ENCODE data around the gene PRKG1. TPM values are rescaled to one million over a fixed set of nuclear protein-coding genes. Genes with fewer than 3 reads are reported as not detected.

Gene PRKG1
- total RNA-seq, 1 donor from 2014 or later, result 26.4 TPM

GRCh38 chr10:51075873-51076229 lies 1.6 kb downstream of the PRKG1 start:
- H4K20me1 ChIP-seq (ENCODE audit: low read depth), result no peaks in the 10 kb centered on the region
- Mint-ChIP-seq H3K27ac (no peak overlapping the region), H3K36me3 (no peaks in the 10 kb centered on the region), H3K9me3 (no peaks in the 10 kb centered on the region), H3K27me3 (ENCODE audit: insufficient read depth, low read depth) (peaks cover 10% of the 10 kb centered on the region), H3K4me1 (peaks cover 40% of the 10 kb centered on the region), H3K4me3 (peak overlapping the region; percentile 99)
- H3K9me3 ChIP-seq (ENCODE audit: low read depth), result no peaks in the 10 kb centered on the region
- peak overlapping the region; percentile 96 for H3K4me2 ChIP-seq
- no peak overlapping the region for H3K9ac ChIP-seq
- peaks cover 54% of the 10 kb centered on the region for H3K4me1 ChIP-seq
- H2AFZ ChIP-seq (replicated peaks), result no peak overlapping the region
- TF ChIP-seq, protein P1, sequence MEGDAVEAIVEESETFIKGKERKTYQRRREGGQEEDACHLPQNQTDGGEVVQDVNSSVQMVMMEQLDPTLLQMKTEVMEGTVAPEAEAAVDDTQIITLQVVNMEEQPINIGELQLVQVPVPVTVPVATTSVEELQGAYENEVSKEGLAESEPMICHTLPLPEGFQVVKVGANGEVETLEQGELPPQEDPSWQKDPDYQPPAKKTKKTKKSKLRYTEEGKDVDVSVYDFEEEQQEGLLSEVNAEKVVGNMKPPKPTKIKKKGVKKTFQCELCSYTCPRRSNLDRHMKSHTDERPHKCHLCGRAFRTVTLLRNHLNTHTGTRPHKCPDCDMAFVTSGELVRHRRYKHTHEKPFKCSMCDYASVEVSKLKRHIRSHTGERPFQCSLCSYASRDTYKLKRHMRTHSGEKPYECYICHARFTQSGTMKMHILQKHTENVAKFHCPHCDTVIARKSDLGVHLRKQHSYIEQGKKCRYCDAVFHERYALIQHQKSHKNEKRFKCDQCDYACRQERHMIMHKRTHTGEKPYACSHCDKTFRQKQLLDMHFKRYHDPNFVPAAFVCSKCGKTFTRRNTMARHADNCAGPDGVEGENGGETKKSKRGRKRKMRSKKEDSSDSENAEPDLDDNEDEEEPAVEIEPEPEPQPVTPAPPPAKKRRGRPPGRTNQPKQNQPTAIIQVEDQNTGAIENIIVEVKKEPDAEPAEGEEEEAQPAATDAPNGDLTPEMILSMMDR (IDR thresholded peaks at IDR 0.05), result no peak
- no peak for TF ChIP-seq EZH2 (IDR thresholded peaks at IDR 0.05)
- no peak for TF ChIP-seq EZH2phosphoT487 (IDR thresholded peaks at IDR 0.05)
- peaks cover 50% of the 10 kb centered on the region for H3K79me2 ChIP-seq (ENCODE audit: low read depth)
- DNase-seq (ENCODE audit: low spot score), result no peak
- H3K4me3 ChIP-seq, result peak overlapping the region; percentile 73
- H3K27ac ChIP-seq, result no peak overlapping the region
- H3K27me3 ChIP-seq, result peaks cover 9% of the 10 kb centered on the region
- peaks cover 37% of the 10 kb centered on the region for H3F3A ChIP-seq (ENCODE audit: low read depth)
- H3K36me3 ChIP-seq, result no peaks in the 10 kb centered on the region

DNA sequence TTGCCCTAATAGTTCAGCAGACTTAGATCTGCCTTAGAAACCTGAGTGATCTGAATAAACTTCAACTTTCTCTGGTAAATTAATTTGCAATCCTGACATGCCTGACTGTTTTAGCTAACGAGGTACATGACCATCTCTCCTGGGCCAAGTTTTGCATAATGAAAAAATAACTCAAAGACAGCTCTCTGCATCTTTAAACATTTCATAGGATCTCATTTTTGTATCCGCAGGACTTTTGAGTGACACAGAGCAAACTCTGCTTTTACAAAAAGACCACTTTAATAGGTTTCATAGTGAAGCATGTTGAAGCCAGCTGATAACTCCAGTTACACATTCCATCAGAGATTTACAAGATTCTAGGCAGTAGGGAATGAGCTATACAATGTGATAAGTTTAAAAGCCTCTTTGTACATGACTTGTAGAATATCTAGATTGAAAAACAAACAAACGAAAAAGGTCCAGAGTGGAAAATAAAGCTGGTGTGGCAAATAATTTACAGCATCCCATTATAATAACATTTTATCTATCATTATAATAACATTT lies 2.1 kb downstream of the PRKG1 start:
- Mint-ChIP-seq H3K9me3 (no peaks in the 10 kb centered on the region), H3K4me1 (peaks cover 40% of the 10 kb centered on the region), H3K27me3 (ENCODE audit: insufficient read depth, low read depth) (peaks cover 10% of the 10 kb centered on the region), H3K36me3 (no peaks in the 10 kb centered on the region), H3K27ac (no peak overlapping the region), H3K4me3 (peak overlapping the region; percentile 99)
- H3K4me3 ChIP-seq, result peak overlapping the region; percentile 73
- peaks cover 9% of the 10 kb centered on the region for H3K27me3 ChIP-seq
- H3F3A ChIP-seq (ENCODE audit: low read depth), result peaks cover 37% of the 10 kb centered on the region
- peak overlapping the region; percentile 96 for H3K4me2 ChIP-seq
- H3K9ac ChIP-seq, result no peak overlapping the region
- no peak for TF ChIP-seq EZH2 (IDR thresholded peaks at IDR 0.05)
- H2AFZ ChIP-seq (replicated peaks), result no peak overlapping the region
- H3K36me3 ChIP-seq, result no peaks in the 10 kb centered on the region
- no peaks in the 10 kb centered on the region for H3K9me3 ChIP-seq (ENCODE audit: low read depth)
- peaks cover 54% of the 10 kb centered on the region for H3K4me1 ChIP-seq
- H3K27ac ChIP-seq, result no peak overlapping the region
- DNase-seq (ENCODE audit: low spot score), result peak; percentile 11
- peaks cover 50% of the 10 kb centered on the region for H3K79me2 ChIP-seq (ENCODE audit: low read depth)
- no peaks in the 10 kb centered on the region for H4K20me1 ChIP-seq (ENCODE audit: low read depth)

DNA sequence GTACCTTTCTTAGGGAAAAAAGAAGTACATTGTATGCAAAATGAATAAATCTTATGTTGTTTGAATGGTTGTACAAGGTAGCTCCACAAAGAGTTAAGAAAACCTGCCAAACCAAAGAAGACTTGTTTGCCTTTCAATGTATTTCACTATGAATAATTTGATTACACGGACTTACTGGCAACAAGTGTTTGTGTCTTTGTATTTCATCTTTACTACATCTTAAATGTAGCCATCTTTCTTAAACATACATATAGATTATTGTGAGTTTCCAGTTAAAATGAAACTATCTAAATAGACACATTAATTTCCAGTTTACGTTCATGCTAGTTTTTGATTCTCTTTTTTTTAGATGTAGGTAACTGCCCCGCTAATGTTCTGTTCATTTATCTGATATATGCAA lies 2.8 kb downstream of the PRKG1 start:
- Histone ChIP-seq H2AFZ (replicated peaks) (no peak overlapping the region), H3K36me3 (no peaks in the 10 kb centered on the region), H3K4me1 (peaks cover 54% of the 10 kb centered on the region), H3K9ac (no peak overlapping the region), H3K9me3 (ENCODE audit: low read depth) (no peaks in the 10 kb centered on the region), H3K4me3 (peak overlapping the region; percentile 73), H3K27me3 (peaks cover 9% of the 10 kb centered on the region), H3K27ac (no peak overlapping the region), H3K79me2 (ENCODE audit: low read depth) (peaks cover 50% of the 10 kb centered on the region), H4K20me1 (ENCODE audit: low read depth) (no peaks in the 10 kb centered on the region), H3K4me2 (peak overlapping the region; percentile 96), H3F3A (ENCODE audit: low read depth) (peaks cover 37% of the 10 kb centered on the region)
- H3K4me3 Mint-ChIP-seq, result no peak overlapping the region
- no peaks in the 10 kb centered on the region for H3K9me3 Mint-ChIP-seq
- H3K36me3 Mint-ChIP-seq, result no peaks in the 10 kb centered on the region
- DNase-seq (ENCODE audit: low spot score), result no peak
- peaks cover 40% of the 10 kb centered on the region for H3K4me1 Mint-ChIP-seq
- H3K27me3 Mint-ChIP-seq (ENCODE audit: insufficient read depth, low read depth), result peaks cover 10% of the 10 kb centered on the region
- H3K27ac Mint-ChIP-seq, result no peak overlapping the region
- no peak for TF ChIP-seq EZH2 (IDR thresholded peaks at IDR 0.05)
- TF ChIP-seq, protein P1 (IDR thresholded peaks at IDR 0.05), result no peak
- no peak for TF ChIP-seq EZH2phosphoT487 (IDR thresholded peaks at IDR 0.05)

GRCh38 chr10:51077507-51077906 lies 3.2 kb downstream of the PRKG1 start:
- TF ChIP-seq, protein P1 (IDR thresholded peaks at IDR 0.05), result no peak
- TF ChIP-seq EZH2phosphoT487 (IDR thresholded peaks at IDR 0.05) (no peak), EZH2 (IDR thresholded peaks at IDR 0.05) (no peak)
- peaks cover 34% of the 10 kb centered on the region for H3F3A ChIP-seq (ENCODE audit: low read depth)
- Mint-ChIP-seq H3K36me3 (no peaks in the 10 kb centered on the region), H3K9me3 (no peaks in the 10 kb centered on the region), H3K27ac (no peak overlapping the region), H3K4me3 (no peak overlapping the region), H3K4me1 (peaks cover 40% of the 10 kb centered on the region), H3K27me3 (ENCODE audit: insufficient read depth, low read depth) (peaks cover 10% of the 10 kb centered on the region)
- H3K9me3 ChIP-seq (ENCODE audit: low read depth), result no peaks in the 10 kb centered on the region
- H3K27me3 ChIP-seq, result peaks cover 9% of the 10 kb centered on the region
- no peak overlapping the region for H2AFZ ChIP-seq (replicated peaks)
- H3K79me2 ChIP-seq (ENCODE audit: low read depth), result peaks cover 50% of the 10 kb centered on the region
- DNase-seq (ENCODE audit: low spot score), result no peak
- peaks cover 54% of the 10 kb centered on the region for H3K4me1 ChIP-seq
- peak overlapping the region; percentile 96 for H3K4me2 ChIP-seq
- no peak overlapping the region for H3K27ac ChIP-seq
- H3K9ac ChIP-seq, result no peak overlapping the region
- H3K36me3 ChIP-seq, result no peaks in the 10 kb centered on the region
- no peaks in the 10 kb centered on the region for H4K20me1 ChIP-seq (ENCODE audit: low read depth)
- peak overlapping the region; percentile 73 for H3K4me3 ChIP-seq
